ENCODE measurements around the gene HOXC5. TPM values are rescaled to one million over a fixed set of nuclear protein-coding genes. Genes with fewer than 3 reads are reported as not detected.

HOXC5 gene
- total RNA-seq (1.1 TPM), polyA plus RNA-seq (ENCODE audit: insufficient read depth in 1 of 8, insufficient read length in 8 of 8, low replicate concordance in 1 of 8) (1 to 10 TPM in 4 of 8 donors, under 1 TPM in 4; 0.54 to 1.6 (median 1.0) TPM)
- long read RNA-seq, donor 1, result 0 reads
- long read RNA-seq, donor 2, result 0 reads
- long read RNA-seq, donor 3, result 0 reads
- long read RNA-seq, donor 4, result 0 reads
- long read RNA-seq, donor 5, partial matches to known transcripts, result 0 of 1 reads
- long read RNA-seq, donor 5, other reads (novel, unspliced or antisense), result 0 of 1 reads
- long read RNA-seq, donor 6, partial matches to known transcripts, result 0 of 1 reads
- long read RNA-seq, donor 6, other reads (novel, unspliced or antisense), result 0 of 1 reads
- long read RNA-seq, donor 7, result 0 reads
- long read RNA-seq, donor 8, partial matches to known transcripts, result 0 of 2 reads
- long read RNA-seq, donor 8, other reads (novel, unspliced or antisense), result 0 of 2 reads
- long read RNA-seq, donor 9, partial matches to known transcripts, result 0 of 1 reads
- long read RNA-seq, donor 9, other reads (novel, unspliced or antisense), result 0 of 1 reads
- long read RNA-seq, donor 10, result 0 reads
- long read RNA-seq, donor 11, partial matches to known transcripts, result 0 of 1 reads
- long read RNA-seq, donor 11, other reads (novel, unspliced or antisense), result 0 of 1 reads

DNA sequence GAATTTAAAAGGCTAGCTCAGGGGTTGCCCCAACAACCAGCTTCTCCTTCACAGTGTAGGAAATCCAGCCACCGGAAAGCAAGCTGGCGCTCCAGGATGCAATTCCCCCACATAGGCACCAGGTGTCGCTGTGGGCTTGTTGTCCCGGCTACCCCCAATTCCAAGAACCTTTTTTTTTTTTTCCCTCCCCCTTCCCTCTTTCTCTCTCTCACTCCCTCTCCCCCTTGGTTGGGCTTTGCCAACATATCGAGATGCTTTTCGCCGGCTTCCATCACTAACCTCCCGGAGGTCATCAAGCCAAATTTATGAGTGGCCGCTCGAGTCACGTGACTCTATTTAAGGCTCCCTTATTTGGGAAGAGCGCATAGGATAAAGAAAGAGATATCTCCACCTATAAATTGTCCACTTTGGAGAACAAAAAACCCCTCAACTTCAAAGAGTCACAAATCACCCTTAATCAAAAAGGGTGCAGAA, at the start of gene HOXC5:
Gene HOXC5, plus strand, starts transcription at position 424 of the 474 bp plus-strand sequence. CDS start 73 bp downstream, outside the sequence.
- Histone ChIP-seq H3K4me3 (ENCODE audit: low read length) (peak within 1 kb of the TSS; percentile 39), H3K9me3 (replicated peaks; ENCODE audit: control insufficient read depth, low read depth, low read length) (no peaks in the 10 kb centered on the region), H3K27ac (ENCODE audit: low read length) (peak within 1 kb of the TSS; percentile 80), H3K27me3 (ENCODE audit: control insufficient read depth, insufficient read depth, low read length) (peaks cover 56% of the 10 kb centered on the region), H3K36me3 (ENCODE audit: control insufficient read depth, insufficient read depth, low read length) (peaks cover 28% of the 10 kb centered on the region), H3K4me1 (ENCODE audit: control insufficient read depth, insufficient read depth, low read length) (peaks cover 83% of the 10 kb centered on the region)
- DNase-seq, result peak; percentile 93
- WGBS (ENCODE audit: insufficient coverage), result 1% methylated on average over 7 of the region's 12 CpGs

GRCh38 chr12:53983568-53983949, 49.3 kb upstream of the HOXC5 start:
- peaks cover 70% of the 10 kb centered on the region for H3K4me1 ChIP-seq (ENCODE audit: control insufficient read depth, insufficient read depth, low read length)
- H3K36me3 ChIP-seq (ENCODE audit: control insufficient read depth, insufficient read depth, low read length), result no peaks in the 10 kb centered on the region
- peak overlapping the region; percentile 98 for H3K27ac ChIP-seq (ENCODE audit: low read length)
- H3K27me3 ChIP-seq (ENCODE audit: control insufficient read depth, insufficient read depth, low read length), result peaks cover 80% of the 10 kb centered on the region
- peak; percentile 73 for DNase-seq
- H3K9me3 ChIP-seq (replicated peaks; ENCODE audit: control insufficient read depth, low read depth, low read length), result no peaks in the 10 kb centered on the region
- 12% methylated on average over 12 of the region's 17 CpGs for WGBS (ENCODE audit: insufficient coverage)
- peak overlapping the region; percentile 54 for H3K4me3 ChIP-seq (ENCODE audit: low read length)

DNA sequence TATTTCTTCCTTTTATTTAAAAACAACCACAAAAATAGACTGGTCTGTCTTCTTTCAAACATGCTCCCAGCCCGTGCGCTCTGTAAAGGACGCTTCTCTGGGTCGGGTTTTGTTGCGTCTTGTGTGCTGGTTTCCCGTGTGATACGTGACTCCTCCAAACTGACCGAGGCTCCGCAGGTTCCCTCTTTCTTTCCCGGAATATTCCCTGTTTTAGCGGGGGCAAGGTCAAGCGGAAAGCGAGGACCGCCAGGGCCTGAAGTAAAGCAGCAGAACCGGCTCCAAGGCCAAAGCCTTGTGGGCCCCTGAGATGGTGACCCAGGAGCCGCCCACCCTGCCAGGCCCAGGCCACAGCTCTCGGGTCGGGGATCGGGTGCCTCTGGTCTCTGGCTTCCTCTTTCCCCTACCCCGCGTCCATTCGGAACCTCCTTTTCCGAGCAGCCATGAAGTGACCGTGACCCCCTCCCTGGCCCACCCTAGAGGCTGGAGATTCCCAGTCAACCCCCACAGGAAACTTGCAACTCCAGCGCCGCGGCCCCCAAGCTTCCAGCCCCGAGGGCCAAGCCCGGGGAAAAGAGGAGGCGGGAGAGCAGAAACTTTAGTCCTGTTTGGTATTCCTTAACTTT, 48.8 kb upstream of the HOXC5 start:
- Histone ChIP-seq H3K9me3 (replicated peaks; ENCODE audit: control insufficient read depth, low read depth, low read length) (no peaks in the 10 kb centered on the region), H3K27me3 (ENCODE audit: control insufficient read depth, insufficient read depth, low read length) (peaks cover 80% of the 10 kb centered on the region), H3K4me3 (ENCODE audit: low read length) (peak overlapping the region; percentile 54), H3K36me3 (ENCODE audit: control insufficient read depth, insufficient read depth, low read length) (no peaks in the 10 kb centered on the region), H3K27ac (ENCODE audit: low read length) (peak overlapping the region; percentile 98), H3K4me1 (ENCODE audit: control insufficient read depth, insufficient read depth, low read length) (peaks cover 70% of the 10 kb centered on the region)
- 3% methylated on average over 14 of the region's 30 CpGs for WGBS (ENCODE audit: insufficient coverage)
- peak; percentile 73 for DNase-seq

- H3K27me3 ChIP-seq (ENCODE audit: control insufficient read depth, insufficient read depth, low read length), result peaks cover 76% of the 10 kb centered on the region
- H3K36me3 ChIP-seq (ENCODE audit: control insufficient read depth, insufficient read depth, low read length), result no peaks in the 10 kb centered on the region
- H3K27ac ChIP-seq (ENCODE audit: low read length), result peak within 1 kb of the TSS; percentile 99
- no peaks in the 10 kb centered on the region for H3K9me3 ChIP-seq (replicated peaks; ENCODE audit: control insufficient read depth, low read depth, low read length)
- peak within 1 kb of the TSS; percentile 75 for H3K4me3 ChIP-seq (ENCODE audit: low read length)
- peaks cover 68% of the 10 kb centered on the region for H3K4me1 ChIP-seq (ENCODE audit: control insufficient read depth, insufficient read depth, low read length)
- peak; percentile 100 for DNase-seq
- WGBS (ENCODE audit: insufficient coverage), result under 1% methylated on average over 30 of the region's 55 CpGs
These were observed 47.8 kb upstream of the HOXC5 start, which contains the start of gene HOXC10 for GRCh38 chr12:53984901-53985691. Gene HOXC10, plus strand, starts transcription at chr12:53985146. Its CDS starts 114 bp downstream, at chr12:53985260.

DNA sequence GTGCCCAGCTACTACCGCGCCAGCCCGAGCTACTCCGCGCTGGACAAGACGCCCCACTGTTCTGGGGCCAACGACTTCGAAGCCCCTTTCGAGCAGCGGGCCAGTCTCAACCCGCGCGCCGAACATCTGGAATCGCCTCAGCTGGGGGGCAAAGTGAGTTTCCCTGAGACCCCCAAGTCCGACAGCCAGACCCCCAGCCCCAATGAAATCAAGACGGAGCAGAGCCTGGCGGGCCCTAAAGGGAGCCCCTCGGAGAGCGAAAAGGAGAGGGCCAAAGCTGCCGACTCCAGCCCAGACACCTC, 47.2 kb upstream of the HOXC5 start:
- H3K9me3 ChIP-seq (replicated peaks; ENCODE audit: control insufficient read depth, low read depth, low read length), result no peaks in the 10 kb centered on the region
- peak overlapping the region; percentile 99 for H3K27ac ChIP-seq (ENCODE audit: low read length)
- peaks cover 73% of the 10 kb centered on the region for H3K27me3 ChIP-seq (ENCODE audit: control insufficient read depth, insufficient read depth, low read length)
- H3K4me1 ChIP-seq (ENCODE audit: control insufficient read depth, insufficient read depth, low read length), result peaks cover 70% of the 10 kb centered on the region
- under 1% methylated on average over 16 of the region's 21 CpGs for WGBS (ENCODE audit: insufficient coverage)
- peak overlapping the region; percentile 75 for H3K4me3 ChIP-seq (ENCODE audit: low read length)
- H3K36me3 ChIP-seq (ENCODE audit: control insufficient read depth, insufficient read depth, low read length), result no peaks in the 10 kb centered on the region
- DNase-seq, result peak; percentile 55

- H3K4me3 ChIP-seq (ENCODE audit: low read length), result peak overlapping the region; percentile 75
These were observed 46.7 kb upstream of the HOXC5 start for GRCh38 chr12:53985994-53986685.

DNA sequence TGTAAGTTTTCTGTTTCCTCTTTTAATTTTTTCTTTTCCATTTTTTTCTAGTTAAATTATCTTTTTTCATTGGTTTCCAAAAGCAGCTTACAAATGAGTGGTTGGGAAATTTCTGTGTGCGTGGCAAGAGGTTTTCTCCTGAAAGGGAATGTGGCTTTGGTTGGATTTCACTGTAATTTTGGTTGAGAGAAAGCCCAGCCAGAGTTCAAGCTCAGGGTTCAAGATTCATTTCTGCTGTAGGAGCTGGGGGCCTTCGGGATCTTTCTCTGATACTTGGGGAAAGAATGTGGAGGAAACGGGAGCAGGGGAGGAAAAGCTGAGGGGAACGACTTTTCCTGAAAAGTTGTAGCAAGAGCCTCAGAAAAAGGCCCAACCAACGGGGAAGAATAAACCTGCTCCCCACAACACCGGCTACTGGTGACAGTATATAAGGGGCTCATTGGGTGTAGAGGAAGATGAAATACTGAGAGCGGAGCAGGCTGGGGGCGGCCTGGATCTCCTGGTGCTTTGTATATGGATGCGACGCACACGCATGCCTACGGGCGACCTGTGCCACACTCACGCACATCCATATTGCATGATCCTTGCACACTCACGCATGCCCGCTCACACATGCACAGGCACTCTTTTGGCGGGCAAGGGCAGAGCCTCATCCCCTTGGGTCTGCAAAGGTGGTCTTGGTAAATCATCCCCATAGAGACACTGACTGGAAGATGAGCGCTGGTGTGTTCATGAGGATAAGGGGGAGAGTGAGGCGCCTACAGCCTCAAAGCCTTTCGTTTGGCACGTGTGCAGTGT, 46.0 kb upstream of the HOXC5 start:
- peaks cover 71% of the 10 kb centered on the region for H3K4me1 ChIP-seq (ENCODE audit: control insufficient read depth, insufficient read depth, low read length)
- no peaks in the 10 kb centered on the region for H3K36me3 ChIP-seq (ENCODE audit: control insufficient read depth, insufficient read depth, low read length)
- peaks cover 74% of the 10 kb centered on the region for H3K27me3 ChIP-seq (ENCODE audit: control insufficient read depth, insufficient read depth, low read length)
- no peak for DNase-seq
- peak overlapping the region; percentile 75 for H3K4me3 ChIP-seq (ENCODE audit: low read length)
- H3K27ac ChIP-seq (ENCODE audit: low read length), result peak overlapping the region; percentile 99
- no peaks in the 10 kb centered on the region for H3K9me3 ChIP-seq (replicated peaks; ENCODE audit: control insufficient read depth, low read depth, low read length)
- WGBS (ENCODE audit: insufficient coverage), result 3% methylated on average over 6 of the region's 21 CpGs

More at GRCh38 chr12:53985994-53986685, 46.7 kb upstream of the HOXC5 start:
- no peak for DNase-seq
- H3K27me3 ChIP-seq (ENCODE audit: control insufficient read depth, insufficient read depth, low read length), result peaks cover 72% of the 10 kb centered on the region
- no peaks in the 10 kb centered on the region for H3K36me3 ChIP-seq (ENCODE audit: control insufficient read depth, insufficient read depth, low read length)
- peaks cover 70% of the 10 kb centered on the region for H3K4me1 ChIP-seq (ENCODE audit: control insufficient read depth, insufficient read depth, low read length)
- peak overlapping the region; percentile 99 for H3K27ac ChIP-seq (ENCODE audit: low read length)
- 1% methylated on average over 45 of the region's 50 CpGs for WGBS (ENCODE audit: insufficient coverage)
- H3K9me3 ChIP-seq (replicated peaks; ENCODE audit: control insufficient read depth, low read depth, low read length), result no peaks in the 10 kb centered on the region

GRCh38 chr12:53987787-53988230, 45.0 kb upstream of the HOXC5 start:
- Histone ChIP-seq H3K36me3 (ENCODE audit: control insufficient read depth, insufficient read depth, low read length) (no peaks in the 10 kb centered on the region), H3K27ac (ENCODE audit: low read length) (peak overlapping the region; percentile 99), H3K4me3 (ENCODE audit: low read length) (peak overlapping the region; percentile 75), H3K27me3 (ENCODE audit: control insufficient read depth, insufficient read depth, low read length) (peaks cover 71% of the 10 kb centered on the region), H3K9me3 (replicated peaks; ENCODE audit: control insufficient read depth, low read depth, low read length) (no peaks in the 10 kb centered on the region), H3K4me1 (ENCODE audit: control insufficient read depth, insufficient read depth, low read length) (peaks cover 73% of the 10 kb centered on the region)
- DNase-seq, result no peak
- no CpG with 5 or more reads among the region's 4 CpGs for WGBS (ENCODE audit: insufficient coverage)
